GM12878 (cell line): ENCODE measurements around the gene DISC1. TPM values are rescaled to one million over a fixed set of nuclear protein-coding genes. Genes with fewer than 3 reads are reported as not detected.

ENCODE experiments used
- ATAC-seq: fragments of 200-7000 bp; cut with Tn5 transposase; 3 replicates; pipeline ENCODE4 v1.9.1; 2020; ENCODE audit warnings: mild to moderate bottlenecking, moderate library complexity
- BruUV-seq: library from RNA; stranded (reverse); fragments of 400-500 nt; replicated peaks from 2 replicates; lab custom pipeline; 2021; lab: Mats Ljungman, UMichigan
- CTCF ChIA-PET: fragments of 300-600 bp; sonication (Branson Sonifier 250); formaldehyde crosslinking; extraction: SDS; loops from one replicate; lab custom pipeline; 2021; ENCODE audit warnings: inconsistent platforms; lab: Yijun Ruan, JAX
- POLR2A ChIA-PET: fragments of 350-600 bp; formaldehyde crosslinking; extraction: SDS; loops from one replicate; lab custom pipeline; 2021; ENCODE audit warnings: inconsistent platforms; lab: Charles Lee
- RAD21 ChIA-PET: fragments of 300-600 bp; sonication (Branson Sonifier 250); formaldehyde crosslinking; loops from one replicate; lab custom pipeline; 2023; ENCODE audit warnings: antibody characterized with exemption; ENCODE audit not compliant: unreplicated experiment; lab: Charles Lee
- SMC1A ChIA-PET: fragments of 300-600 bp; sonication (Branson Sonifier 250); formaldehyde crosslinking; loops from one replicate; lab custom pipeline; 2023; ENCODE audit not compliant: unreplicated experiment, uncharacterized antibody; lab: Charles Lee
- DNase-seq: peaks from one replicate; pipeline ENCODE4 v3.0.0-alpha.2; 2011; ENCODE audit warnings: low read depth, low spot score
- FAIRE-seq: peaks from 3 replicates; lab custom pipeline; 2011; peaks lifted over from hg19 to GRCh38; lab: Jason Lieb, UNC
- H2AFZ ChIP-seq: 2 replicates; pipeline ENCODE4 v1.6.0; 2011; ENCODE audit warnings: low read depth, low read length, control low read depth; ENCODE audit not compliant: control insufficient read depth
- H3K27ac ChIP-seq: 2 replicates; pipeline ENCODE4 v1.5.1; 2011; ENCODE audit warnings: control low read depth; ENCODE audit not compliant: control insufficient read depth, insufficient read depth
- H3K27me3 ChIP-seq, 2 experiments: replicated peaks in 1 of 2; 2 replicates each; pipeline versions ENCODE4 v1.6.0 to v1.6.1; 2011; ENCODE audit warnings: low read length in 1 of 2; ENCODE audit not compliant: control insufficient read depth in 2 of 2, insufficient read depth in 2 of 2
- H3K36me3 ChIP-seq, 2 experiments: 2 replicates each; pipeline ENCODE4 v1.5.1; 2011; ENCODE audit warnings: low read length in 1 of 2; ENCODE audit not compliant: control insufficient read depth in 2 of 2, insufficient read depth in 2 of 2
- H3K4me1 ChIP-seq: 2 replicates; pipeline ENCODE4 v1.6.1; 2011; ENCODE audit warnings: mild to moderate bottlenecking, low read length, moderate library complexity, mixed read lengths; ENCODE audit not compliant: control insufficient read depth, insufficient read depth
- H3K4me2 ChIP-seq: 2 replicates; pipeline ENCODE4 v1.6.0; 2011; ENCODE audit warnings: control low read depth; ENCODE audit not compliant: control insufficient read depth, insufficient read depth
- H3K4me3 ChIP-seq: fragments of 200-600 bp; sonication (generic); 2 replicates; pipeline ENCODE4 v1.5.1; 2016
- H3K79me2 ChIP-seq: 2 replicates; pipeline ENCODE4 v1.6.0; 2011; ENCODE audit warnings: low read length; ENCODE audit not compliant: control insufficient read depth, insufficient read depth
- H3K9ac ChIP-seq: 2 replicates; pipeline ENCODE4 v1.8.0; 2011; ENCODE audit warnings: low read length, control low read depth, mixed read lengths; ENCODE audit not compliant: control insufficient read depth, insufficient read depth
- H3K9me3 ChIP-seq: replicated peaks from 3 replicates; pipeline ENCODE4 v1.5.1; 2011; ENCODE audit warnings: mild to moderate bottlenecking, low read length; ENCODE audit not compliant: control insufficient read depth, insufficient read depth
- H4K20me1 ChIP-seq: 2 replicates; pipeline ENCODE4 v1.6.0; 2011; ENCODE audit not compliant: control insufficient read depth, insufficient read depth
- BCL11A ChIP-seq: IDR thresholded peaks from 2 replicates; pipeline ENCODE4 v1.6.1; 2011; ENCODE audit warnings: low read depth, low read length
- CBFB ChIP-seq: IDR thresholded peaks from 2 replicates; pipeline ENCODE4 v1.6.1; 2016; ENCODE audit warnings: antibody characterized with exemption, low read depth
- CBX5 ChIP-seq: sonication (generic); IDR thresholded peaks from 2 replicates; pipeline ENCODE4 v1.6.1; 2016; ENCODE audit warnings: low read depth, moderate library complexity, mild to moderate bottlenecking, inconsistent platforms
- CEBPZ ChIP-seq: fragments of 150-350 bp; IDR thresholded peaks from 2 replicates; pipeline ENCODE4 v1.6.1; 2016; ENCODE audit warnings: low read depth, low read length
- E4F1 ChIP-seq: fragments of 450-650 bp; IDR thresholded peaks from 2 replicates; pipeline ENCODE4 v1.6.1; 2018; ENCODE audit warnings: borderline replicate concordance, mild to moderate bottlenecking; ENCODE audit not compliant: partially characterized antibody
- JUNB ChIP-seq: IDR thresholded peaks from 2 replicates; pipeline ENCODE4 v1.6.1; 2016; ENCODE audit warnings: antibody characterized with exemption, mild to moderate bottlenecking
- KLF5 ChIP-seq: fragments of 450-650 bp; IDR thresholded peaks from 2 replicates; pipeline ENCODE4 v1.6.1; 2014; ENCODE audit warnings: mild to moderate bottlenecking; ENCODE audit not compliant: partially characterized antibody
- MAX ChIP-seq: IDR thresholded peaks from 2 replicates; pipeline ENCODE4 v1.6.1; 2012; ENCODE audit warnings: low read depth, low read length, improper control_type of control experiment
- POLR2AphosphoS5 ChIP-seq: IDR thresholded peaks from 2 replicates; pipeline ENCODE4 v1.6.1; 2011; ENCODE audit warnings: mild to moderate bottlenecking, low read length, inconsistent platforms
- RELB ChIP-seq: fragments of 450-650 bp; IDR thresholded peaks from 2 replicates; pipeline ENCODE4 v1.6.1; 2017; ENCODE audit warnings: low read depth, mild to moderate bottlenecking, moderate library complexity
- SREBF2 ChIP-seq: IDR thresholded peaks from 2 replicates; pipeline ENCODE4 v1.6.1; 2012; ENCODE audit warnings: mild to moderate bottlenecking, low read length
- TAF1 ChIP-seq: IDR thresholded peaks from 2 replicates; pipeline ENCODE4 v1.6.1; 2011; ENCODE audit warnings: mild to moderate bottlenecking, low read depth, low read length, borderline replicate concordance
- ZBED1 ChIP-seq: IDR thresholded peaks from 2 replicates; pipeline ENCODE4 v1.6.1; 2016; ENCODE audit warnings: borderline replicate concordance
- ZNF207 ChIP-seq: fragments of 450-650 bp; IDR thresholded peaks from 2 replicates; pipeline ENCODE4 v1.6.1; 2014; ENCODE audit warnings: antibody characterized with exemption, mild to moderate bottlenecking, borderline replicate concordance
- ZSCAN29 ChIP-seq: fragments of 450-650 bp; IDR thresholded peaks from 2 replicates; pipeline ENCODE4 v1.6.1; 2017; ENCODE audit warnings: mild to moderate bottlenecking, moderate library complexity
- WGBS: methylation state at CpG from one replicate; pipeline ENCODE4 v1.1.6; 2016; ENCODE audit warnings: low lambda C conversion rate; ENCODE audit not compliant: insufficient replicate concordance, insufficient coverage; ENCODE audit errors: missing lambda C conversion rate; 5-methylcytosine and 5-hydroxymethylcytosine counted together
- in situ Hi-C: fragments of 300-500 bp; cut with MboI; formaldehyde crosslinking; loops from 9 replicates; pipeline ENCODE4 v1.14.3; 2018; ENCODE audit warnings: mixed read lengths
- intact Hi-C: fragments of 100-400 bp; cut with micrococcal nuclease; formaldehyde crosslinking; loops from one replicate; pipeline ENCODE4 v1.14.2; 2022; ENCODE audit not compliant: unreplicated experiment
- polyA plus RNA-seq, 11 experiments: library from polyadenylated mRNA; depleted of rRNA in 4 of 11; unstranded in 6 of 11; stranded (reverse) in 5 of 11; fragments of >200 nt; fragmentation: Nextera tagmentation in 4 of 11; fragmentation: Illumina TruSeq in 1 of 11; extraction: Ambion mirVana in 4 of 11; extraction: Trizol in 1 of 11; gene quantifications; 1 replicate in 1 of 11; 2 replicates in 10 of 11; pipeline versions ENCODE4 v1.2.1 to v1.2.3, GENCODE V29; 2011 to 2016; ENCODE audit warnings: inconsistent platforms in 2 of 11, missing spikeins in 2 of 11, low read depth in 1 of 11
- total RNA-seq, 4 experiments: library from RNA; depleted of rRNA in 3 of 4; stranded (reverse); fragments of >200 nt in 3 of 4; fragmentation: Illumina TruSeq in 1 of 4; extraction: Trizol in 1 of 4; gene quantifications; 2 replicates each; pipeline versions ENCODE4 v1.2.1 to v1.2.3, GENCODE V29; 2013 to 2021
- TF ChIP-seq, protein P1 (sequence below), 3 experiments: IDR thresholded peaks in 2 of 3; conservative IDR thresholded peaks in 1 of 3; 2 replicates each; pipeline ENCODE4 v1.5.1; 2011; ENCODE audit warnings: low read depth in 3 of 3, low read length in 3 of 3, mild to moderate bottlenecking in 3 of 3, control low read depth in 2 of 3, moderate library complexity in 2 of 3, inconsistent platforms in 1 of 3, mixed read lengths in 1 of 3; ENCODE audit not compliant: control insufficient read depth in 2 of 3, insufficient read depth in 1 of 3; ENCODE audit errors: extremely low read depth in 1 of 3

DISC1 gene
- total and polyA plus RNA-seq, 10 of the 15 experiments (the other 5 are each of a cell fraction or from before 2014, with no cell fraction given), result 0.05 to 0.72 (median 0.19) TPM; not detected in 1

DNA sequence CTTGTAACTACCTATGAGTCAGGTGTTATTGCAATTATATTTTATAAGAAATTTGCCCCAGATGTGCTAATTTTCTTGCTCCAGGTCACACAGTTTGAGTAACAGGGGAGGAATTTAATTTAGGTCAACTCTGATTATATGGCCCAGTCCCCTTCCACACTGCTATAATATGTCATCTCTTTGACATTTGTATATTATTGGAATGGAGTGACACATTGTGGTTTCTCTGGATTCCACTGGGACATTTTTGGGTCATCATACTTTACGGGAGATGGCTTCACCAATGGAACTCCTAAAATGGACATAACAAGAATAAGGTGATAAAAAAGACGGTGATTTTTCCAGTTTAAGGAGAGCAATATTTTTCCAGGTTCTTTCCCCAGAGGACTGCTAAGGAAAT, 191.2 kb downstream of the DISC1 start:
- Histone ChIP-seq H3K4me2 (no peak overlapping the region), H2AFZ (no peak overlapping the region), H3K27me3 (peaks cover 0 to 3% of the 10 kb centered on the region in 2 experiments; a peak in 3 of 4 replicates), H4K20me1 (no peaks in the 10 kb centered on the region), H3K9ac (no peak overlapping the region), H3K79me2 (no peaks in the 10 kb centered on the region), H3K4me1 (no peaks in the 10 kb centered on the region), H3K27ac (no peak overlapping the region), H3K36me3 (no peaks in the 10 kb centered on the region), H3K4me3 (no peak overlapping the region), H3K9me3 (no peaks in the 10 kb centered on the region)
- ChIA-PET RAD21 (no interaction called here), CTCF (no interaction called here), SMC1A (no interaction called here), POLR2A (no interaction called here)
- WGBS, result 25% methylated on average over 2 of the region's 2 CpGs
- DNase-seq (no peak), ATAC-seq (no peak), FAIRE-seq (no peak)
- in situ Hi-C loops (no loop called here), intact Hi-C loops (no loop called here)
- BruUV-seq, result no TSS peak
- TF ChIP-seq TAF1, result no peak
- TF ChIP-seq CBX5, result no peak
- TF ChIP-seq ZSCAN29, result no peak
- no peak for TF ChIP-seq POLR2AphosphoS5
- no peak for TF ChIP-seq SREBF2
- TF ChIP-seq CEBPZ, result no peak
- TF ChIP-seq E4F1, result no peak
- no peak for TF ChIP-seq RELB
- no peak for TF ChIP-seq BCL11A
- no peak for TF ChIP-seq ZNF207
- TF ChIP-seq JUNB, result no peak
- no peak for TF ChIP-seq KLF5
- TF ChIP-seq MAX, result no peak
- TF ChIP-seq CBFB, result no peak
- TF ChIP-seq ZBED1, result no peak
- TF ChIP-seq, protein P1, sequence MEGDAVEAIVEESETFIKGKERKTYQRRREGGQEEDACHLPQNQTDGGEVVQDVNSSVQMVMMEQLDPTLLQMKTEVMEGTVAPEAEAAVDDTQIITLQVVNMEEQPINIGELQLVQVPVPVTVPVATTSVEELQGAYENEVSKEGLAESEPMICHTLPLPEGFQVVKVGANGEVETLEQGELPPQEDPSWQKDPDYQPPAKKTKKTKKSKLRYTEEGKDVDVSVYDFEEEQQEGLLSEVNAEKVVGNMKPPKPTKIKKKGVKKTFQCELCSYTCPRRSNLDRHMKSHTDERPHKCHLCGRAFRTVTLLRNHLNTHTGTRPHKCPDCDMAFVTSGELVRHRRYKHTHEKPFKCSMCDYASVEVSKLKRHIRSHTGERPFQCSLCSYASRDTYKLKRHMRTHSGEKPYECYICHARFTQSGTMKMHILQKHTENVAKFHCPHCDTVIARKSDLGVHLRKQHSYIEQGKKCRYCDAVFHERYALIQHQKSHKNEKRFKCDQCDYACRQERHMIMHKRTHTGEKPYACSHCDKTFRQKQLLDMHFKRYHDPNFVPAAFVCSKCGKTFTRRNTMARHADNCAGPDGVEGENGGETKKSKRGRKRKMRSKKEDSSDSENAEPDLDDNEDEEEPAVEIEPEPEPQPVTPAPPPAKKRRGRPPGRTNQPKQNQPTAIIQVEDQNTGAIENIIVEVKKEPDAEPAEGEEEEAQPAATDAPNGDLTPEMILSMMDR (IDR thresholded peaks at IDR 0.05 in 2 of 3, conservative IDR thresholded peaks at IDR 0.05 in 1 of 3; ENCODE audit: control insufficient read depth in 2 of 3, extremely low read depth in 1 of 3, insufficient read depth in 1 of 3, low read depth in 3 of 3, low read length in 3 of 3), result no peak
